Measurements from ENCODE around the gene PTGES3.

Gene PTGES3

GRCh38 chr12:56616244-56616643, 71.8 kb downstream of the PTGES3 start:
- peaks cover 29% of the 10 kb centered on the region for H4K20me1 ChIP-seq (ENCODE audit: insufficient read depth, low read length, poor library complexity, severe bottlenecking)
- H3K9me2 ChIP-seq (replicated peaks; ENCODE audit: low read depth, low read length): no peaks in the 10 kb centered on the region
- no peak for TF ChIP-seq CTCF (conservative IDR thresholded peaks at IDR 0.05; ENCODE audit: low read length)
- no peak for TF ChIP-seq EZH2phosphoT487 (IDR thresholded peaks at IDR 0.05; ENCODE audit: borderline replicate concordance)
- no peaks in the 10 kb centered on the region for H3F3A ChIP-seq (ENCODE audit: low read depth)
- H3K27me3 ChIP-seq (ENCODE audit: insufficient read depth, low read length, poor library complexity, severe bottlenecking): no peaks in the 10 kb centered on the region
- no peak overlapping the region for H3K4me3 ChIP-seq (ENCODE audit: low read length, poor library complexity, severe bottlenecking)
- H3K4me1 ChIP-seq (ENCODE audit: insufficient read depth, low read length, poor library complexity, severe bottlenecking): peaks cover 5% of the 10 kb centered on the region
- H3K9me3 ChIP-seq (ENCODE audit: insufficient read depth, low read depth, low read length): no peaks in the 10 kb centered on the region
- H3K9ac ChIP-seq (ENCODE audit: low read depth, low read length, poor library complexity, severe bottlenecking): no peak overlapping the region
- peaks cover 42% of the 10 kb centered on the region for H3K79me2 ChIP-seq (ENCODE audit: insufficient read depth, low read length)
- H3K4me2 ChIP-seq (ENCODE audit: low read depth, low read length, poor library complexity, severe bottlenecking): no peak overlapping the region
- no peak overlapping the region for H2AFZ ChIP-seq (ENCODE audit: low read length)
- H3K36me3 ChIP-seq (ENCODE audit: insufficient read depth, low read length): peaks cover 77% of the 10 kb centered on the region; the same call in 1 of the 2 replicates

GRCh38 chr12:56614627-56615026, 73.5 kb downstream of the PTGES3 start:
- TF ChIP-seq CTCF (conservative IDR thresholded peaks at IDR 0.05; ENCODE audit: low read length) (no peak), EZH2phosphoT487 (IDR thresholded peaks at IDR 0.05; ENCODE audit: borderline replicate concordance) (no peak)
- Histone ChIP-seq H3K4me3 (ENCODE audit: low read length, poor library complexity, severe bottlenecking) (no peak overlapping the region), H3K4me2 (ENCODE audit: low read depth, low read length, poor library complexity, severe bottlenecking) (no peak overlapping the region), H3K9me2 (replicated peaks; ENCODE audit: low read depth, low read length) (no peaks in the 10 kb centered on the region), H3K4me1 (ENCODE audit: insufficient read depth, low read length, poor library complexity, severe bottlenecking) (no peaks in the 10 kb centered on the region), H4K20me1 (ENCODE audit: insufficient read depth, low read length, poor library complexity, severe bottlenecking) (peaks cover 18% of the 10 kb centered on the region), H2AFZ (ENCODE audit: low read length) (no peak overlapping the region), H3K79me2 (ENCODE audit: insufficient read depth, low read length) (peaks cover 26% of the 10 kb centered on the region), H3K36me3 (ENCODE audit: insufficient read depth, low read length) (peaks cover 88% of the 10 kb centered on the region; the same call in 1 of the 2 replicates), H3K27me3 (ENCODE audit: insufficient read depth, low read length, poor library complexity, severe bottlenecking) (no peaks in the 10 kb centered on the region), H3K9ac (ENCODE audit: low read depth, low read length, poor library complexity, severe bottlenecking) (no peak overlapping the region), H3K9me3 (ENCODE audit: insufficient read depth, low read depth, low read length) (no peaks in the 10 kb centered on the region), H3F3A (ENCODE audit: low read depth) (no peaks in the 10 kb centered on the region)
